ENCODE results near the gene CTNNBL1.
"Not testable (repeated sequence)": the region's sequence is repeated elsewhere in the genome, so short reads cannot be mapped to it uniquely, and the experiment has no call there.

The CTNNBL1 gene

GRCh38 chr20:37662308-37662707 lies 31.5 kb upstream of the CTNNBL1 start:
- DNase-seq (ENCODE audit: insufficient read length) (no peak), FAIRE-seq (no peak)
- TF ChIP-seq TAF1 (IDR thresholded peaks at IDR 0.05; ENCODE audit: borderline replicate concordance, low read depth, low read length), result no peak
- no peak for TF ChIP-seq POLR2A (IDR thresholded peaks at IDR 0.05; ENCODE audit: low read depth, low read length)
- TF ChIP-seq POLR2AphosphoS5 (IDR thresholded peaks at IDR 0.05; ENCODE audit: low read depth, low read length), result no peak

GRCh38 chr20:37664595-37664994 lies 29.2 kb upstream of the CTNNBL1 start:
- not testable (repeated sequence) for DNase-seq (ENCODE audit: insufficient read length); FAIRE-seq

GRCh38 chr20:37668166-37668565 lies 25.7 kb upstream of the CTNNBL1 start:
- FAIRE-seq, result no peak
- TF ChIP-seq POLR2A (IDR thresholded peaks at IDR 0.05; ENCODE audit: low read depth, low read length), result no peak
- no peak for TF ChIP-seq TAF1 (IDR thresholded peaks at IDR 0.05; ENCODE audit: borderline replicate concordance, low read depth, low read length)
- TF ChIP-seq POLR2AphosphoS5 (IDR thresholded peaks at IDR 0.05; ENCODE audit: low read depth, low read length), result no peak
- no peak for DNase-seq (ENCODE audit: insufficient read length)

- FAIRE-seq (no peak), DNase-seq (ENCODE audit: insufficient read length) (no peak)
- TF ChIP-seq TAF1 (IDR thresholded peaks at IDR 0.05; ENCODE audit: borderline replicate concordance, low read depth, low read length), result no peak
- no peak for TF ChIP-seq POLR2AphosphoS5 (IDR thresholded peaks at IDR 0.05; ENCODE audit: low read depth, low read length)
- no peak for TF ChIP-seq POLR2A (IDR thresholded peaks at IDR 0.05; ENCODE audit: low read depth, low read length)
Observed at GRCh38 chr20:37669062-37669772, 24.6 kb upstream of the CTNNBL1 start.

- DNase-seq (ENCODE audit: insufficient read length) (no peak), FAIRE-seq (no peak)
Observed at GRCh38 chr20:37669773-37670236, 24.0 kb upstream of the CTNNBL1 start.

GRCh38 chr20:37670351-37670791 lies 23.5 kb upstream of the CTNNBL1 start:
- DNase-seq (ENCODE audit: insufficient read length), result no peak
- no peak for TF ChIP-seq POLR2AphosphoS5 (IDR thresholded peaks at IDR 0.05; ENCODE audit: low read depth, low read length)
- no peak for TF ChIP-seq TAF1 (IDR thresholded peaks at IDR 0.05; ENCODE audit: borderline replicate concordance, low read depth, low read length)
- TF ChIP-seq POLR2A (IDR thresholded peaks at IDR 0.05; ENCODE audit: low read depth, low read length), result no peak
- no peak for FAIRE-seq

More at GRCh38 chr20:37669773-37670236, 24.0 kb upstream of the CTNNBL1 start:
- TF ChIP-seq TAF1 (IDR thresholded peaks at IDR 0.05; ENCODE audit: borderline replicate concordance, low read depth, low read length), result no peak

GRCh38 chr20:37672143-37672542 lies 21.7 kb upstream of the CTNNBL1 start:
- no peak for FAIRE-seq
- no peak for DNase-seq (ENCODE audit: insufficient read length)
- TF ChIP-seq POLR2AphosphoS5 (IDR thresholded peaks at IDR 0.05; ENCODE audit: low read depth, low read length) (no peak), TAF1 (IDR thresholded peaks at IDR 0.05; ENCODE audit: borderline replicate concordance, low read depth, low read length) (no peak), POLR2A (IDR thresholded peaks at IDR 0.05; ENCODE audit: low read depth, low read length) (no peak)

GRCh38 chr20:37673444-37673843 lies 20.4 kb upstream of the CTNNBL1 start:
- TF ChIP-seq TAF1 (IDR thresholded peaks at IDR 0.05; ENCODE audit: borderline replicate concordance, low read depth, low read length), result no peak
- TF ChIP-seq POLR2AphosphoS5 (IDR thresholded peaks at IDR 0.05; ENCODE audit: low read depth, low read length), result no peak
- no peak for TF ChIP-seq POLR2A (IDR thresholded peaks at IDR 0.05; ENCODE audit: low read depth, low read length)
- DNase-seq (ENCODE audit: insufficient read length) (no peak), FAIRE-seq (no peak)

GRCh38 chr20:37676440-37676839 lies 17.4 kb upstream of the CTNNBL1 start:
- no peak for TF ChIP-seq TAF1 (IDR thresholded peaks at IDR 0.05; ENCODE audit: borderline replicate concordance, low read depth, low read length)
- TF ChIP-seq POLR2A (IDR thresholded peaks at IDR 0.05; ENCODE audit: low read depth, low read length), result no peak
- no peak for TF ChIP-seq POLR2AphosphoS5 (IDR thresholded peaks at IDR 0.05; ENCODE audit: low read depth, low read length)
- no peak for DNase-seq (ENCODE audit: insufficient read length)
- no peak for FAIRE-seq

- FAIRE-seq, result no peak
- TF ChIP-seq TAF1 (IDR thresholded peaks at IDR 0.05; ENCODE audit: borderline replicate concordance, low read depth, low read length) (no peak), POLR2AphosphoS5 (IDR thresholded peaks at IDR 0.05; ENCODE audit: low read depth, low read length) (no peak), POLR2A (IDR thresholded peaks at IDR 0.05; ENCODE audit: low read depth, low read length) (no peak)
- DNase-seq (ENCODE audit: insufficient read length), result no peak
Observed at GRCh38 chr20:37677969-37678861, 15.6 kb upstream of the CTNNBL1 start.

- FAIRE-seq; DNase-seq (ENCODE audit: insufficient read length): not testable (repeated sequence)
Observed at GRCh38 chr20:37679751-37680150, 14.1 kb upstream of the CTNNBL1 start.

- DNase-seq (ENCODE audit: insufficient read length) (no peak), FAIRE-seq (no peak)
- TF ChIP-seq TAF1 (IDR thresholded peaks at IDR 0.05; ENCODE audit: borderline replicate concordance, low read depth, low read length) (no peak), POLR2AphosphoS5 (IDR thresholded peaks at IDR 0.05; ENCODE audit: low read depth, low read length) (no peak), POLR2A (IDR thresholded peaks at IDR 0.05; ENCODE audit: low read depth, low read length) (no peak)
Observed at GRCh38 chr20:37680420-37680819, 13.4 kb upstream of the CTNNBL1 start.

Measured in GM12892 (cell line).